NT2/D1 (cell line): ENCODE data around the gene TIMM17B.

Experiments
- DNase-seq: peaks from one replicate; pipeline ENCODE4 v3.0.0-alpha.2; 2011; ENCODE audit warnings: low read depth, low spot score
- H3K27me3 ChIP-seq: 2 replicates; pipeline ENCODE4 v1.6.0; 2011; ENCODE audit warnings: mild to moderate bottlenecking; ENCODE audit not compliant: insufficient read length, insufficient read depth
- H3K36me3 ChIP-seq: 2 replicates; pipeline ENCODE4 v1.6.1; 2011; ENCODE audit warnings: mild to moderate bottlenecking, low read length, mixed read lengths; ENCODE audit not compliant: insufficient read depth, insufficient read length
- H3K4me1 ChIP-seq: 2 replicates; pipeline ENCODE4 v1.5.1; 2011; ENCODE audit not compliant: insufficient read depth, insufficient read length
- H3K4me3 ChIP-seq: 2 replicates; pipeline ENCODE4 v1.5.1; 2011; ENCODE audit warnings: low read depth; ENCODE audit not compliant: insufficient read length
- H3K9ac ChIP-seq: 2 replicates; pipeline ENCODE4 v1.6.0; 2011; ENCODE audit warnings: low read depth; ENCODE audit not compliant: insufficient read length
- H3K9me3 ChIP-seq: 2 replicates; pipeline ENCODE4 v1.5.1; 2011; ENCODE audit warnings: mild to moderate bottlenecking, low read length; ENCODE audit not compliant: insufficient read depth
- SUZ12 ChIP-seq: IDR thresholded peaks from 2 replicates; pipeline ENCODE4 v1.6.1; 2011; ENCODE audit not compliant: insufficient read length, insufficient read depth; ENCODE audit errors: extremely low read depth
- YY1 ChIP-seq: IDR thresholded peaks from 2 replicates; pipeline ENCODE4 v1.6.1; 2011; ENCODE audit not compliant: insufficient read length, insufficient read depth
- ZNF274 ChIP-seq: IDR thresholded peaks from 2 replicates; pipeline ENCODE4 v1.6.1; 2011; ENCODE audit warnings: mild to moderate bottlenecking, low read depth, low read length

TIMM17B gene

GRCh38 chrX:48917139-48918001, 19.8 kb upstream of the TIMM17B start:
- Histone ChIP-seq H3K27me3 (no peaks in the 10 kb centered on the region), H3K4me3 (peak overlapping the region; percentile 96), H3K9ac (peak overlapping the region; percentile 96), H3K9me3 (no peaks in the 10 kb centered on the region), H3K36me3 (peaks cover 43% of the 10 kb centered on the region), H3K4me1 (peaks cover 7% of the 10 kb centered on the region)
- no peak for DNase-seq
- no peak for TF ChIP-seq SUZ12
- no peak for TF ChIP-seq ZNF274
- no peak for TF ChIP-seq YY1

- H3K4me3 ChIP-seq = no peak overlapping the region
- H3K9me3 ChIP-seq = no peaks in the 10 kb centered on the region
- TF ChIP-seq SUZ12 = no peak
- no peak for TF ChIP-seq ZNF274
- no peak for TF ChIP-seq YY1
- no peaks in the 10 kb centered on the region for H3K27me3 ChIP-seq
- no peak for DNase-seq
- peak overlapping the region; percentile 45 for H3K9ac ChIP-seq
- peaks cover 2% of the 10 kb centered on the region for H3K4me1 ChIP-seq
- peaks cover 42% of the 10 kb centered on the region for H3K36me3 ChIP-seq
Measured at GRCh38 chrX:48914593-48915493, 17.3 kb upstream of the TIMM17B start.

GRCh38 chrX:48913605-48914366, 16.2 kb upstream of the TIMM17B start:
- TF ChIP-seq ZNF274 = no peak
- no peak for TF ChIP-seq SUZ12
- TF ChIP-seq YY1 = no peak
- no peaks in the 10 kb centered on the region for H3K27me3 ChIP-seq
- H3K9ac ChIP-seq = no peak overlapping the region
- no peaks in the 10 kb centered on the region for H3K9me3 ChIP-seq
- H3K36me3 ChIP-seq = peaks cover 48% of the 10 kb centered on the region
- H3K4me3 ChIP-seq = no peak overlapping the region
- no peak for DNase-seq
- H3K4me1 ChIP-seq = peaks cover 5% of the 10 kb centered on the region

- H3K4me3 ChIP-seq = peak within 1 kb of the TSS; percentile 95
- DNase-seq = no peak
- no peak for TF ChIP-seq ZNF274
- peak; percentile 64 for TF ChIP-seq YY1
- peaks cover 58% of the 10 kb centered on the region for H3K36me3 ChIP-seq
- no peaks in the 10 kb centered on the region for H3K27me3 ChIP-seq
- no peaks in the 10 kb centered on the region for H3K9me3 ChIP-seq
- H3K9ac ChIP-seq = peak within 1 kb of the TSS; percentile 96
- peaks cover 5% of the 10 kb centered on the region for H3K4me1 ChIP-seq
Measured at GRCh38 chrX:48911412-48912182, 14.0 kb upstream of the TIMM17B start, which contains the start of gene SLC35A2. SLC35A2 (minus strand) TSS chrX:48911646; CDS start chrX:48911636, 10 bp downstream.

- peak overlapping the region; percentile 96 for H3K9ac ChIP-seq
- H3K9me3 ChIP-seq = no peaks in the 10 kb centered on the region
- peaks cover 61% of the 10 kb centered on the region for H3K36me3 ChIP-seq
- TF ChIP-seq SUZ12 (no peak), YY1 (no peak), ZNF274 (no peak)
- no peaks in the 10 kb centered on the region for H3K27me3 ChIP-seq
- peak overlapping the region; percentile 95 for H3K4me3 ChIP-seq
- peaks cover 5% of the 10 kb centered on the region for H3K4me1 ChIP-seq
- no peak for DNase-seq
Measured at GRCh38 chrX:48910926-48911411, 13.4 kb upstream of the TIMM17B start.

- Histone ChIP-seq H3K9ac (peak overlapping the region; percentile 50), H3K4me1 (peaks cover 5% of the 10 kb centered on the region), H3K9me3 (no peaks in the 10 kb centered on the region), H3K27me3 (no peaks in the 10 kb centered on the region), H3K36me3 (peaks cover 62% of the 10 kb centered on the region), H3K4me3 (peak overlapping the region; percentile 95)
- TF ChIP-seq ZNF274 = no peak
- no peak for TF ChIP-seq YY1
- TF ChIP-seq SUZ12 = no peak
- DNase-seq = no peak
Measured at GRCh38 chrX:48909703-48910294, 12.2 kb upstream of the TIMM17B start.
